ENCODE data around the gene TMEM191B.
"Not testable (repeated sequence)": the region's sequence is repeated elsewhere in the genome, so short reads cannot be mapped to it uniquely, and the experiment has no call there.

- TF ChIP-seq CTCF (IDR thresholded peaks at IDR 0.05); POLR2A (IDR thresholded peaks at IDR 0.05); EP300 (IDR thresholded peaks at IDR 0.05; ENCODE audit: low read depth): not testable (repeated sequence)
Observed at GRCh38 chr22:18523328-18523727, 4.3 kb upstream of the TMEM191B start.
